ENCODE measurements around the gene ZFYVE19.

DNA sequence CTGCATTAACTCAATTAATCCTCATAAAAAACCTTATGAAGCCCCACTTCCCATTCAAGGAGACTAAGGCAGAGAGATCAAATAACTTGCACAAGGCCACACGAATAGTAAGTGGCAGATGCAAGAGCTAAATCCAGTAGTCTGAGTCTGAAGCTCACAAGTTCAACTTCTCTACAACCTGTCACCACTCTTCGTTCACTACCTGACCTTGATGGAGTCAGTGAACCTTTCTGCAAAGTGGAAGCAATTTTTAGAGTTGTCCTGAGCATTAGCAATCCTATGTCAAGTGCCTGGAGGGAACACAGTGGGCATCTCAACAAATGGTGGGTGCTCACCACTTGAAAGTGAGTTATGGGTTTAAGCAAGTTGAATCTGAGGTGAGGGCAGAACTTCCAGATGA lies 34.9 kb downstream of the ZFYVE19 start:
- no peak for TF ChIP-seq CTCF (IDR thresholded peaks at IDR 0.05)
- no peak for TF ChIP-seq POLR2A (IDR thresholded peaks at IDR 0.05)

Measured in testis (tissue), 2 donors.